ENCODE measurements around the gene PEX13. TPM values are rescaled to one million over a fixed set of nuclear protein-coding genes. Genes with fewer than 3 reads are reported as not detected.
A peak's percentile ranks its signal among the peaks of the same experiment; 100 is the strongest.
"Not testable (repeated sequence)": the region's sequence is repeated elsewhere in the genome, so short reads cannot be mapped to it uniquely, and the experiment has no call there.

Gene PEX13
- total RNA-seq, 1 donor from 2014 or later, result 24.0 TPM

DNA sequence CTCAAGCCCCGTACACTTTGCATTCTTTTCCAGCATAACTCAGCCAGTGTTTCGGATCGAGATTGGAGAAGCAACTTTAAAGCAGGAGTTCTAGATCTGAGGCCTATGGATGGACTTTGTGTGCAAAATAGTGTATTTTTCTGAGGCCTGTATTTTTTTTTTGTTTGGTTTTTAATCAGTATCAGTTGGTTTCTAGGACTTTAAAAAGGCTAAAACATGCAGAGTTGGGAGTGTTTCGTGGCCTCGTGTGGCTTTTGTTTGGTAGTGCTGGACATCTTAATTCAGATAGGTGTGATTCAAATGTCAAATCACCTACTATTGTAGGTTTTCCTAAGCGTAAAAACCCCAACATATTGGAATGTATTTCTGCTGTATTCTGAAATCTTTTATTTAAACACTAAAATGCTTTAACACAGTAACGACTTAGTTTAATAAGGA, 817 bp downstream of the PEX13 start:
- Histone ChIP-seq H3K27me3 (ENCODE audit: control insufficient read depth in 3 of 3, insufficient read depth in 3 of 3, low read length in 3 of 3) (no peaks in the 10 kb centered on the region), H3K36me3 (ENCODE audit: control insufficient read depth in 3 of 3, insufficient read depth in 3 of 3, low read length in 3 of 3) (peaks cover 5 to 8% (median 6%) of the 10 kb centered on the region in 3 donors), H3K4me1 (ENCODE audit: control insufficient read depth in 3 of 3, insufficient read depth in 3 of 3, low read length in 3 of 3) (peaks cover 6 to 15% (median 14%) of the 10 kb centered on the region in 3 donors), H3K9ac (ENCODE audit: low read depth in 1 of 3, low read length in 3 of 3) (peak overlapping the region; percentile 95 to 99 (median 98)), H3K27ac (ENCODE audit: low read depth, low read length) (peak overlapping the region; percentile 81), H3K4me3 (ENCODE audit: low read length in 3 of 3) (peak overlapping the region; percentile 79 to 98 (median 96)), H3K9me3 (ENCODE audit: control insufficient read depth in 3 of 3, low read length in 3 of 3) (no peaks in the 10 kb centered on the region)

DNA sequence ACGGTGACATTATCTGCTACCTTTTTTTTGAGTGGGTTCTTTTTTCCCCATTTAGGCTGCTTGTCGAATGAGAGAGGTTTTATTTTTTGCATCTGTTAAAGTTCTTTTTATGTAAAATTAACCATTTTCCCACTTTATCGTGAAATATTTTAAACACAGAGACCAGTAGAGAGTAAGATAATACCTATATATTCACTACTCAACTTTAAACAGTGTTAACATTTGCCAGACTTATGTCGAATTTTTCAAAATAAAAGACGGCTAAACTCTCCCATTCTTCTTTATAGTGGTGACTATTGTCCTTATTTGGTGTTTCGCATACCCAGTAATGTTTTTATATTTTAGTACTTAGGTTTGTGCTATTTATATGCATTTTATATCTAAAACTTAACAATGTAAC, 1.3 kb downstream of the PEX13 start:
- Histone ChIP-seq H3K27me3 (ENCODE audit: control insufficient read depth in 3 of 3, insufficient read depth in 3 of 3, low read length in 3 of 3) (no peaks in the 10 kb centered on the region), H3K4me3 (ENCODE audit: low read length in 3 of 3) (peak overlapping the region; percentile 79 to 98 (median 96)), H3K4me1 (ENCODE audit: control insufficient read depth in 3 of 3, insufficient read depth in 3 of 3, low read length in 3 of 3) (peaks cover 6 to 15% (median 14%) of the 10 kb centered on the region in 3 donors), H3K27ac (ENCODE audit: low read depth, low read length) (peak overlapping the region; percentile 81), H3K9ac (ENCODE audit: low read depth in 1 of 3, low read length in 3 of 3) (peak overlapping the region; percentile 95 to 99 (median 98)), H3K9me3 (ENCODE audit: control insufficient read depth in 3 of 3, low read length in 3 of 3) (no peaks in the 10 kb centered on the region), H3K36me3 (ENCODE audit: control insufficient read depth in 3 of 3, insufficient read depth in 3 of 3, low read length in 3 of 3) (peaks cover 5 to 8% (median 6%) of the 10 kb centered on the region in 3 donors)

DNA sequence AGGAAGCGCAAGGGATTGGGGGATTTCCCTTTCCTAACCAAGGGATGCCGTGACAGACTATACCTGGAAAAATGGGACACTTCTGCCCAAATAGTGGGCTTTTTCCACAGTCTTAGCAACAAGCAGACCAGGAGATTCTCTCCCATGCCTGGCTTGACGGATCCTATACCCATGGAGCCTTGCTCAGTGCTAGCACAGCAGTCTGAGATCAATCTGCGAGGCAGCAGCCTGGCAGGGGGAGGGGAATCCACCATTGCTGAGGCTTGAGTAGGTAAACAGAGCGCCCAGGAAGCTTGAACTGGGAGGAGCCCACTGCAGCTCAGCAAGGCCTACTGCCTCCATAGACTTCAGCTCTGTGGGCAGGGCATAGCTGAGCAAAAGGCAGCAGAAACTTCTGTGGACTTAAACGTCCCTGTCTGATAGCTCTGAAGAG, 3.7 kb downstream of the PEX13 start:
- no peak overlapping the region for H3K27ac ChIP-seq (ENCODE audit: low read depth, low read length)
- H3K4me1 ChIP-seq (ENCODE audit: control insufficient read depth in 3 of 3, insufficient read depth in 3 of 3, low read length in 3 of 3), result peaks cover 6 to 14% (median 9%) of the 10 kb centered on the region in 3 donors
- H3K9ac ChIP-seq (ENCODE audit: low read depth in 1 of 3, low read length in 3 of 3), result no peak overlapping the region
- H3K4me3 ChIP-seq (ENCODE audit: low read length in 3 of 3), result no peak overlapping the region
- H3K36me3 ChIP-seq (ENCODE audit: control insufficient read depth in 3 of 3, insufficient read depth in 3 of 3, low read length in 3 of 3), result peaks cover 5 to 8% (median 6%) of the 10 kb centered on the region in 3 donors
- H3K9me3 ChIP-seq (ENCODE audit: control insufficient read depth in 3 of 3, low read length in 3 of 3), result no peaks in the 10 kb centered on the region
- H3K27me3 ChIP-seq (ENCODE audit: control insufficient read depth in 3 of 3, insufficient read depth in 3 of 3, low read length in 3 of 3), result no peaks in the 10 kb centered on the region

DNA sequence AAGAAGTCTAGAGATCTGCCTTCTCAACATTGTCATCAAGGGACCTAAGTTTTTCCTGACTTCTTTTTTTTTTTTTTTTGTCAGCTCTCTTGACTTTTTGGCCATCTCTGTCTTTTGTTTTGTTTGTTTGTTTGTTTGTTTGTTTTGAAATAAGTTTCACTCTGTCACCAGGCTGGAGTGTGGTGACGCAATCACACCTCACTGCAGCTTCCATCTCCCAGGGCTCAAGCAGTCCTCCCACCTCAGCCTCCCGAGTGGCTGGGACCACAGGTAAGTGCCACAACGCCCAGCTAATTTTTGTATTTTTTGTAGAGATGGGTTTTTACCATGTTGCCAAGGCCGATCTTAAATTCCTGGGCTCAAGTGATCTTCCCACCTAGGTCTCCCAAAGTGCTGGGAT, 6.2 kb downstream of the PEX13 start:
- Histone ChIP-seq H3K4me1 (ENCODE audit: control insufficient read depth in 3 of 3, insufficient read depth in 3 of 3, low read length in 3 of 3) (peaks cover 3 to 5% (median 3%) of the 10 kb centered on the region in 3 donors), H3K9ac (ENCODE audit: low read depth in 1 of 3, low read length in 3 of 3) (no peak overlapping the region), H3K27me3 (ENCODE audit: control insufficient read depth in 3 of 3, insufficient read depth in 3 of 3, low read length in 3 of 3) (no peaks in the 10 kb centered on the region), H3K4me3 (ENCODE audit: low read length in 3 of 3) (no peak overlapping the region), H3K27ac (ENCODE audit: low read depth, low read length) (no peak overlapping the region), H3K9me3 (ENCODE audit: control insufficient read depth in 3 of 3, low read length in 3 of 3) (no peaks in the 10 kb centered on the region), H3K36me3 (ENCODE audit: control insufficient read depth in 3 of 3, insufficient read depth in 3 of 3, low read length in 3 of 3) (peaks cover 3 to 8% (median 5%) of the 10 kb centered on the region in 3 donors)

DNA sequence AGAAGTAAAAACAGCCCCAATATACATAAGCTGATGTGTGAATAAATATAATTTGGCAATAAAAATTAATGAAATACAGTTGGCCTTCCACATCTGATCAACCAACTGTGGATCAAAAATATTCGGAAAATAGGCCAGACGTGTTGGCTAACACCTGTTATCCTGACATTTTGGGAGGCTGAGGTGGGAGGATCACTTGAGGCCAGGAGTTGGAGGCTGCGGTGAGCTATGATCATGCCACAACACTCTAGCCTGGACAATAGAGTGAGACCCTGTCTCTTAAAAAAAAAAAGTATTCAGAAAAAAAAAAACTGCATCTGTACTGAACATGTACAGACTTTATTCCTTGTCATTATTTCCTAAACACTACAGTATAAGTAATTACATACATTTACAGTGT, 12.0 kb downstream of the PEX13 start:
- H3K27ac ChIP-seq (ENCODE audit: low read depth, low read length), result no peak overlapping the region
- H3K4me3 ChIP-seq (ENCODE audit: low read length in 3 of 3), result no peak overlapping the region
- no peaks in the 10 kb centered on the region for H3K4me1 ChIP-seq (ENCODE audit: control insufficient read depth in 3 of 3, insufficient read depth in 3 of 3, low read length in 3 of 3)
- H3K9me3 ChIP-seq (ENCODE audit: control insufficient read depth in 3 of 3, low read length in 3 of 3), result no peaks in the 10 kb centered on the region
- no peak overlapping the region for H3K9ac ChIP-seq (ENCODE audit: low read depth in 1 of 3, low read length in 3 of 3)
- peaks cover 17 to 34% (median 26%) of the 10 kb centered on the region in 3 donors for H3K36me3 ChIP-seq (ENCODE audit: control insufficient read depth in 3 of 3, insufficient read depth in 3 of 3, low read length in 3 of 3)
- H3K27me3 ChIP-seq (ENCODE audit: control insufficient read depth in 3 of 3, insufficient read depth in 3 of 3, low read length in 3 of 3), result no peaks in the 10 kb centered on the region

DNA sequence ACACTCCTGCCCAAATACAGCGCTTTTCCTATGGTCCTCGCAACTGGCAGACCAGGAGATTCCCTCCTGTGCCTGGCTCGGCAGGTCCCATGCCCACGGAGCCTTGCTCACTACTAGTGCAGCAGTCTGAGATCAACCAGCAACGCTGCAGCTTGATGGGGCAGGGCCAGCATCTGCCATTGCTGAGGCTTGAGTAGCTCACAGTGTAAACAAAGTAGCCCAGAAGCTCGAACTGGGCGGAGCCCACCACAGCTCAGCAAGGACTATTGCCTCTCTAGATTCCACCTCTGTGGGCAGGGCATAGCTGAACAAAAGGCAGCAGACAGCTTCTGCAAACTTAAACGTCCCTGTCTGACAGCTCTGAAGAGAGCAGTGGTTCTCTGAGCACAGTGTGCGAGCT, 17.1 kb downstream of the PEX13 start:
- H3K4me3 ChIP-seq (ENCODE audit: low read length in 3 of 3); H3K9ac ChIP-seq (ENCODE audit: low read depth in 1 of 3, low read length in 3 of 3); H3K4me1 ChIP-seq (ENCODE audit: control insufficient read depth in 3 of 3, insufficient read depth in 3 of 3, low read length in 3 of 3); H3K9me3 ChIP-seq (ENCODE audit: control insufficient read depth in 3 of 3, low read length in 3 of 3); H3K27ac ChIP-seq (ENCODE audit: low read depth, low read length); H3K27me3 ChIP-seq (ENCODE audit: control insufficient read depth in 3 of 3, insufficient read depth in 3 of 3, low read length in 3 of 3): not testable (repeated sequence)
- H3K36me3 ChIP-seq (ENCODE audit: control insufficient read depth in 3 of 3, insufficient read depth in 3 of 3, low read length in 3 of 3), result peaks cover 21 to 38% (median 33%) of the 10 kb centered on the region in 3 donors

DNA sequence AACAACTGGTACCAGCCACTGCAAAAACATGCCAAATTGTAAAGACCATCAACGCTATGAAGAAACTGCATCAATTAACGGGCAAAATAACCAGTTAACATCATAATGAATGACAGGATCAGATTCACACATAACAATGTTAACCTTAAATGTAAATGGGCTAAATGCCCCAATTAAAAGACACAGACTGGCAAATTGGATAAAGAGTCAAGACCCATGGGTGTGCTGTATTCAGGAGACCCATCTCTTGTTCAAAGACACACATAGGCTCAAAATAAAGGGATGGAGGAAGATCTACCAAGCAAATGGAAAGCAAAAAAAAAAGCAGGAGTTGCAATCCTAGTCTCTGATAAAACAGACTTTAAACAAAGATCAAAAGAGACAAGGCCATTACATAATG, 19.1 kb downstream of the PEX13 start:
- H3K27ac ChIP-seq (ENCODE audit: low read depth, low read length); H3K27me3 ChIP-seq (ENCODE audit: control insufficient read depth in 3 of 3, insufficient read depth in 3 of 3, low read length in 3 of 3); H3K4me1 ChIP-seq (ENCODE audit: control insufficient read depth in 3 of 3, insufficient read depth in 3 of 3, low read length in 3 of 3); H3K9me3 ChIP-seq (ENCODE audit: control insufficient read depth in 3 of 3, low read length in 3 of 3); H3K4me3 ChIP-seq (ENCODE audit: low read length in 3 of 3); H3K9ac ChIP-seq (ENCODE audit: low read depth in 1 of 3, low read length in 3 of 3): not testable (repeated sequence)
- H3K36me3 ChIP-seq (ENCODE audit: control insufficient read depth in 3 of 3, insufficient read depth in 3 of 3, low read length in 3 of 3), result peaks cover 17 to 34% (median 30%) of the 10 kb centered on the region in 3 donors

DNA sequence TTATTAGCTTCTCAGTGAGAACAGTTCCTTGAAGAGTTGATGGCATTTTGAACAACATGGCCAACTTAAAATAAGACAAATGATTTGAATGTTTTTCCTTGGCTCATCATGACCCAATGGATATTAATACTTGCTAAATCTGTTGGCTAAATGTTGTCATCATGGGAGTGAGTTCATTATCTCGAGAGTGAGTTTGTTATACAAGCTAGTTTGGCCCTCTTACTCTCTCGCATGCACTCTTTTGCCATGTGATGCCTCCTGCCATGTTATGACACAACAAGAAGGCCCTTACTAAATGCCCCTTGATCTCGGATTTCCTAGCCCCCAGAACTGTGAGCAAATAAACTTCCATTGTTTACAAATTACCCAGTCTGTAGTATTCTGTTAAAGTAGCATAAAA, 25.3 kb downstream of the PEX13 start:
- no peak overlapping the region for H3K9ac ChIP-seq (ENCODE audit: low read depth in 1 of 3, low read length in 3 of 3)
- no peaks in the 10 kb centered on the region for H3K9me3 ChIP-seq (ENCODE audit: control insufficient read depth in 3 of 3, low read length in 3 of 3)
- H3K27me3 ChIP-seq (ENCODE audit: control insufficient read depth in 3 of 3, insufficient read depth in 3 of 3, low read length in 3 of 3), result no peaks in the 10 kb centered on the region
- peaks cover 0 to 3% (median 0%) of the 10 kb centered on the region in 3 donors for H3K36me3 ChIP-seq (ENCODE audit: control insufficient read depth in 3 of 3, insufficient read depth in 3 of 3, low read length in 3 of 3)
- peak overlapping the region; percentile 12 for H3K27ac ChIP-seq (ENCODE audit: low read depth, low read length)
- peaks cover 5 to 18% (median 11%) of the 10 kb centered on the region in 3 donors for H3K4me1 ChIP-seq (ENCODE audit: control insufficient read depth in 3 of 3, insufficient read depth in 3 of 3, low read length in 3 of 3)
- no peak overlapping the region for H3K4me3 ChIP-seq (ENCODE audit: low read length in 3 of 3)

DNA sequence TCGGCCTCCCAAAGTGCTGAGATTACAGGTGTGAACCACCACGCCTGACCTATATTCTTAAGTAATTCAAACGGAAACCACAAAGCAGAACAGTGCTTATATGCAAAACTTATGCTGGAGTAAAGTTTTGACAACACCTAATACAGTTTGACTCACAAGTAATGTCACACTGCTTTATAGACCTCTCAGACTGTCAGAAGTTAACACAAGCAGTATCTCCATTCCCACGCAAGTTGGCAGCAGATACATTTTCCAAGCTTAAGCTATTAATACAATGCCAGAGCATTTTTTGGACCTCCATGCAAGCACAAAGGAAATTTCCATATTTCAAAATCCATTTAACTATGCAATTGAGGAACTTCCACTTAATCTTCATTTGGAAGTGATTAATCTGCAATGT, 27.1 kb downstream of the PEX13 start:
- no peaks in the 10 kb centered on the region for H3K27me3 ChIP-seq (ENCODE audit: control insufficient read depth in 3 of 3, insufficient read depth in 3 of 3, low read length in 3 of 3)
- H3K36me3 ChIP-seq (ENCODE audit: control insufficient read depth in 3 of 3, insufficient read depth in 3 of 3, low read length in 3 of 3), result peaks cover 0 to 11% (median 9%) of the 10 kb centered on the region in 3 donors
- no peaks in the 10 kb centered on the region for H3K9me3 ChIP-seq (ENCODE audit: control insufficient read depth in 3 of 3, low read length in 3 of 3)
- no peak overlapping the region for H3K9ac ChIP-seq (ENCODE audit: low read depth in 1 of 3, low read length in 3 of 3)
- no peak overlapping the region for H3K4me3 ChIP-seq (ENCODE audit: low read length in 3 of 3)
- peaks cover 5 to 18% (median 11%) of the 10 kb centered on the region in 3 donors for H3K4me1 ChIP-seq (ENCODE audit: control insufficient read depth in 3 of 3, insufficient read depth in 3 of 3, low read length in 3 of 3)
- peak overlapping the region; percentile 86 for H3K27ac ChIP-seq (ENCODE audit: low read depth, low read length)

DNA sequence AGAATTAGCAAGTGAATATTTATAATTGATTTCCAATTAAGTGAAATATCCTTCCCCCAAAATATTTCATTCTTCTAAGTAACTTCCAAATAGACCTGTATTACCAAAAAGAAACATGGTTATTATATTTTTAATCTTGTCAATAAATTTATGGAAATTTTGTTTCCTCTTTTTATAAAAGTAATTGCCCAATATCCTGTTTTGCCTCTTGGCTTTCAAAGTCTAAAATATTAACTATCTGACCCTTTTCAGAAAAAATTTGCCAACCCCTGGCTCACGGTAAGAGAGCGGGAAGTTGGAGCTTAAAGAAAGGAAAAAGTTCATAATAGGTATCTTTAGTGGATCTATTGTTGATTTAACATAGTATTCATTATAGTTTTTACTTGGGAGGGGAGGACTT, 27.7 kb downstream of the PEX13 start:
- Histone ChIP-seq H3K9me3 (ENCODE audit: control insufficient read depth in 3 of 3, low read length in 3 of 3) (no peaks in the 10 kb centered on the region), H3K4me1 (ENCODE audit: control insufficient read depth in 3 of 3, insufficient read depth in 3 of 3, low read length in 3 of 3) (peaks cover 5 to 18% (median 11%) of the 10 kb centered on the region in 3 donors), H3K4me3 (ENCODE audit: low read length in 3 of 3) (no peak overlapping the region), H3K36me3 (ENCODE audit: control insufficient read depth in 3 of 3, insufficient read depth in 3 of 3, low read length in 3 of 3) (peaks cover 0 to 11% (median 9%) of the 10 kb centered on the region in 3 donors), H3K27me3 (ENCODE audit: control insufficient read depth in 3 of 3, insufficient read depth in 3 of 3, low read length in 3 of 3) (no peaks in the 10 kb centered on the region), H3K9ac (ENCODE audit: low read depth in 1 of 3, low read length in 3 of 3) (peak overlapping the region in 2 of 3 donors; percentile 10 to 42), H3K27ac (ENCODE audit: low read depth, low read length) (peak overlapping the region; percentile 86)

Data from skeletal muscle tissue (tissue), 4 donors.